Measurements from ENCODE around the gene RNF207. TPM values are rescaled to one million over a fixed set of nuclear protein-coding genes. Genes with fewer than 3 reads are reported as not detected.

The RNF207 gene
- polyA plus RNA-seq, 1 of the 3 experiments (the other 2 are of a cell fraction): 25.4 TPM

- no peak for TF ChIP-seq SIN3A (IDR thresholded peaks at IDR 0.05; ENCODE audit: borderline replicate concordance, low read depth, low read length)
- TF ChIP-seq RFX5 (IDR thresholded peaks at IDR 0.05; ENCODE audit: low read length): 0 out of 2 replicates have a peak, but pooled peaks have one; percentile 34
- TF ChIP-seq, protein P1, sequence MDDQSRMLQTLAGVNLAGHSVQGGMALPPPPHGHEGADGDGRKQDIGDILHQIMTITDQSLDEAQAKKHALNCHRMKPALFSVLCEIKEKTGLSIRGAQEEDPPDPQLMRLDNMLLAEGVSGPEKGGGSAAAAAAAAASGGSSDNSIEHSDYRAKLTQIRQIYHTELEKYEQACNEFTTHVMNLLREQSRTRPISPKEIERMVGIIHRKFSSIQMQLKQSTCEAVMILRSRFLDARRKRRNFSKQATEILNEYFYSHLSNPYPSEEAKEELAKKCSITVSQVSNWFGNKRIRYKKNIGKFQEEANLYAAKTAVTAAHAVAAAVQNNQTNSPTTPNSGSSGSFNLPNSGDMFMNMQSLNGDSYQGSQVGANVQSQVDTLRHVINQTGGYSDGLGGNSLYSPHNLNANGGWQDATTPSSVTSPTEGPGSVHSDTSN (IDR thresholded peaks at IDR 0.05): no peak
- TF ChIP-seq POLR2AphosphoS5 (IDR thresholded peaks at IDR 0.05; ENCODE audit: low read depth, low read length): no peak
- TF ChIP-seq EP300 (IDR thresholded peaks at IDR 0.05; ENCODE audit: borderline replicate concordance in 1 of 2, low read depth in 1 of 2, low read length in 1 of 2): no peak; a peak in 1 of 4 replicates
- TF ChIP-seq RAD21 (IDR thresholded peaks at IDR 0.05; ENCODE audit: low read length): peak; percentile 94
- no peak for TF ChIP-seq TCF12 (IDR thresholded peaks at IDR 0.05)
- no peak for TF ChIP-seq TEAD4 (IDR thresholded peaks at IDR 0.05; ENCODE audit: borderline replicate concordance, insufficient read depth)
- TF ChIP-seq GABPA (IDR thresholded peaks at IDR 0.05; ENCODE audit: low read depth): no peak
- no peak for TF ChIP-seq NFIC (IDR thresholded peaks at IDR 0.05; ENCODE audit: borderline replicate concordance)
These were observed 40.9 kb downstream of the RNF207 start (continued) for GRCh38 chr1:6246497-6247467.

DNA sequence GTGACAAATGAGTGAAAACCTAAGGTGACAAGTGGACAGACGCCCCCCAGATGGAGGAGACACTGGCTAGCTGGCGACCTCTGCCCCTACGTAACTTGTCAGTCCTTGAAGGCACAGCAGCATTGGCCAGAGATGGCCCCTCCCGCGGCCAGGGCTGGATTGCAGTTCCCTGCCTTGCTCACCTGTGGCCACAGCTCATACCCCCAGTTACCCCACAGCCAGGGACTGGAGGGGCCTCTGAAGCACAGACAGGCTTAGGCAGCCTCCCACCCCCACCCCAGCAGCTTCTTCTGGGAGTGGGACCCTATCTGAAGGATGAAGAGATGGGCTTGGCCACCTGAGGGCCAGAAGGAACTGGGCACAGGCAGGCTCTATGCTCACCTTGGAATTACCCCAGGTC is 41.7 kb downstream of the RNF207 start:
- Histone ChIP-seq H3F3A (replicated peaks; ENCODE audit: insufficient read depth) (no peaks in the 10 kb centered on the region), H3K9me2 (no peaks in the 10 kb centered on the region), H3K79me2 (ENCODE audit: insufficient read depth) (no peaks in the 10 kb centered on the region), H2AFZ (ENCODE audit: low read depth) (no peak overlapping the region), H3K9ac (no peak overlapping the region), H3K4me2 (no peak overlapping the region), H3K4me3 (ENCODE audit: low read depth in 2 of 2, low read length in 1 of 2) (no peak overlapping the region), H3K4me1 (ENCODE audit: control insufficient read depth in 1 of 2, insufficient read depth in 2 of 2, low read depth in 1 of 2, low read length in 1 of 2) (no peaks in the 10 kb centered on the region; a peak in 1 of 4 replicates), H3K9me3 (no peaks in the 10 kb centered on the region), H3K36me3 (replicated peaks in 1 of 2; ENCODE audit: control insufficient read depth in 1 of 2, insufficient read depth in 2 of 2, low read length in 1 of 2) (no peaks in the 10 kb centered on the region), H3K27me3 (ENCODE audit: insufficient read depth) (no peaks in the 10 kb centered on the region), H4K20me1 (ENCODE audit: insufficient read depth) (peaks cover 3% of the 10 kb centered on the region; the same call in 1 of the 2 replicates), H3K27ac (ENCODE audit: low read depth in 2 of 2, low read length in 1 of 2) (no peak overlapping the region)
- ChIA-PET POLR2A (interaction anchor here (0.7 to 1.0 kb wide), 2 partner anchors 12 to 15 kb away, joined by 3 read pairs; partner anchors contain the start of gene ICMT), CTCF (interaction anchor here (0.8 to 9.5 kb wide), 43 partner anchors 10 to 243 kb away, joined by 3 to 318 read pairs (median 9); partner anchors contain the start of genes ACOT7, HES2, ICMT and PLEKHG5)
- 17% methylated on average over 1 of the region's 5 CpGs for WGBS (ENCODE audit: low lambda C conversion rate)
- TF ChIP-seq MXI1 (IDR thresholded peaks at IDR 0.05; ENCODE audit: low read depth, low read length): no peak
- no peak for TF ChIP-seq TAF1 (IDR thresholded peaks at IDR 0.05; ENCODE audit: borderline replicate concordance, low read depth, low read length)
- TF ChIP-seq EZH2phosphoT487 (IDR thresholded peaks at IDR 0.05; ENCODE audit: borderline replicate concordance, low read depth): no peak
- no peak for TF ChIP-seq CHD2 (IDR thresholded peaks at IDR 0.05; ENCODE audit: low read length, partially characterized antibody)
- no peak for TF ChIP-seq FOXM1 (IDR thresholded peaks at IDR 0.05; ENCODE audit: low read depth)
- no peak for TF ChIP-seq TEAD4 (IDR thresholded peaks at IDR 0.05; ENCODE audit: borderline replicate concordance, insufficient read depth)
- no peak for TF ChIP-seq ELF1 (IDR thresholded peaks at IDR 0.05)
- TF ChIP-seq SMC3 (IDR thresholded peaks at IDR 0.05; ENCODE audit: low read depth, low read length): no peak
- TF ChIP-seq CTCF (IDR thresholded peaks at IDR 0.05): no peak
- TF ChIP-seq RFX5 (IDR thresholded peaks at IDR 0.05; ENCODE audit: low read length): no peak
- no peak for TF ChIP-seq JUND (IDR thresholded peaks at IDR 0.05)
- no peak for TF ChIP-seq REST (IDR thresholded peaks at IDR 0.05; ENCODE audit: low read depth, low read length)
- DNase-seq: no peak

All from SK-N-SH (cell line).